Ishikawa (cell line): ENCODE results near the gene DKC1.

Source experiments
- CEBPB ChIP-seq: IDR thresholded peaks from 2 replicates; pipeline ENCODE4 v1.6.1; 2012
- CREB1 ChIP-seq: IDR thresholded peaks from 2 replicates; pipeline ENCODE4 v1.6.1; 2012; ENCODE audit warnings: low read depth
- EGR1 ChIP-seq: IDR thresholded peaks from 2 replicates; pipeline ENCODE4 v1.6.1; 2012
- EP300 ChIP-seq: IDR thresholded peaks from 2 replicates; pipeline ENCODE4 v1.6.1; 2012; ENCODE audit warnings: borderline replicate concordance
- FOXM1 ChIP-seq: IDR thresholded peaks from 2 replicates; pipeline ENCODE4 v1.6.1; 2012; ENCODE audit warnings: low read depth, borderline replicate concordance
- NFIC ChIP-seq: IDR thresholded peaks from 2 replicates; pipeline ENCODE4 v1.6.1; 2012
- RAD21 ChIP-seq: IDR thresholded peaks from 2 replicates; pipeline ENCODE4 v1.6.1; 2012; ENCODE audit warnings: low read depth
- REST ChIP-seq: IDR thresholded peaks from 2 replicates; pipeline ENCODE4 v1.6.1; 2012; ENCODE audit warnings: low read depth, mild to moderate bottlenecking
- TAF1 ChIP-seq: IDR thresholded peaks from 2 replicates; pipeline ENCODE4 v1.6.1; 2012; ENCODE audit warnings: low read depth, mild to moderate bottlenecking
- TCF12 ChIP-seq: IDR thresholded peaks from 2 replicates; pipeline ENCODE4 v1.6.1; 2012; ENCODE audit warnings: low read depth
- TEAD4 ChIP-seq: IDR thresholded peaks from 2 replicates; pipeline ENCODE4 v1.6.1; 2012
- USF1 ChIP-seq: IDR thresholded peaks from 2 replicates; pipeline ENCODE4 v1.6.1; 2012
- YY1 ChIP-seq: IDR thresholded peaks from 2 replicates; pipeline ENCODE4 v1.6.1; 2012; ENCODE audit warnings: low read depth
- ZBTB7A ChIP-seq: IDR thresholded peaks from 2 replicates; pipeline ENCODE4 v1.6.1; 2012; ENCODE audit warnings: low read depth
- TF ChIP-seq, protein P1 (sequence below): IDR thresholded peaks from 2 replicates; pipeline ENCODE4 v1.6.1; 2012

The DKC1 gene

GRCh38 chrX:154813801-154814200 lies 51.1 kb downstream of the DKC1 start:
- TF ChIP-seq CEBPB, result no peak
- TF ChIP-seq FOXM1, result no peak
- TF ChIP-seq USF1, result no peak
- TF ChIP-seq TAF1, result no peak
- TF ChIP-seq CREB1, result no peak
- no peak for TF ChIP-seq EGR1
- no peak for TF ChIP-seq NFIC
- no peak for TF ChIP-seq TEAD4
- TF ChIP-seq, protein P1, sequence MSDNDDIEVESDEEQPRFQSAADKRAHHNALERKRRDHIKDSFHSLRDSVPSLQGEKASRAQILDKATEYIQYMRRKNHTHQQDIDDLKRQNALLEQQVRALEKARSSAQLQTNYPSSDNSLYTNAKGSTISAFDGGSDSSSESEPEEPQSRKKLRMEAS, result no peak
- TF ChIP-seq REST, result no peak
- TF ChIP-seq ZBTB7A, result no peak
- TF ChIP-seq RAD21, result no peak
- TF ChIP-seq YY1, result no peak
- no peak for TF ChIP-seq TCF12
- no peak for TF ChIP-seq EP300

DNA sequence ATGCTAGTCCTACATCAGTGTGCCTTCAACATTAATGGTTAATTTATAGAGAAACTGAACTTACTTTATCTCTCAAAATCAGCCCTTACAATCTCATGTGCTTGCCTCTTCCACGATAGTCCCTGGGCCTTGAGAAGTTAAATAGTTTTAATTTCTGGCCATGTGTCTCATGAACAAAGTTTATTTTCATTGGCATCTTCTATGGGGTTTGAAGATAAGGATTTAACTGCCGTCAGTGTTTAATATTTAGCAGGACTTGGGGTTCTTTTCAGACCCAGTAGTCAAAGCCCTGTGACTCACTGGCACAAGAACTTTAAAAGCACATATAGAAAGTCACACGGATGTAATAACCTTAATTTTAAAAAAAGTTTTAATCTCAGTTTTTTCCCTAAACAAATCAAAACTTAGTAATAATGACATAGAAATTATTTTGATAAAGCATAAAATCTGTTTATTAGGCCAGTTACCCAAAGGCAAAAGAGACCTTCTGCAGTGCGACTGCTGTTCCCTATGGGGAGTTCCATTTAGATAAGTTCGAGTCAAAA lies 52.7 kb downstream of the DKC1 start:
- no peak for TF ChIP-seq NFIC
- no peak for TF ChIP-seq EP300
- no peak for TF ChIP-seq FOXM1
- TF ChIP-seq YY1, result no peak
- no peak for TF ChIP-seq REST
- TF ChIP-seq, protein P1, result no peak
- no peak for TF ChIP-seq TEAD4
- TF ChIP-seq TCF12, result no peak
- TF ChIP-seq EGR1, result no peak
- TF ChIP-seq ZBTB7A, result no peak
- TF ChIP-seq USF1, result no peak
- TF ChIP-seq CEBPB, result no peak
- no peak for TF ChIP-seq CREB1
- no peak for TF ChIP-seq TAF1
- TF ChIP-seq RAD21, result no peak

DNA sequence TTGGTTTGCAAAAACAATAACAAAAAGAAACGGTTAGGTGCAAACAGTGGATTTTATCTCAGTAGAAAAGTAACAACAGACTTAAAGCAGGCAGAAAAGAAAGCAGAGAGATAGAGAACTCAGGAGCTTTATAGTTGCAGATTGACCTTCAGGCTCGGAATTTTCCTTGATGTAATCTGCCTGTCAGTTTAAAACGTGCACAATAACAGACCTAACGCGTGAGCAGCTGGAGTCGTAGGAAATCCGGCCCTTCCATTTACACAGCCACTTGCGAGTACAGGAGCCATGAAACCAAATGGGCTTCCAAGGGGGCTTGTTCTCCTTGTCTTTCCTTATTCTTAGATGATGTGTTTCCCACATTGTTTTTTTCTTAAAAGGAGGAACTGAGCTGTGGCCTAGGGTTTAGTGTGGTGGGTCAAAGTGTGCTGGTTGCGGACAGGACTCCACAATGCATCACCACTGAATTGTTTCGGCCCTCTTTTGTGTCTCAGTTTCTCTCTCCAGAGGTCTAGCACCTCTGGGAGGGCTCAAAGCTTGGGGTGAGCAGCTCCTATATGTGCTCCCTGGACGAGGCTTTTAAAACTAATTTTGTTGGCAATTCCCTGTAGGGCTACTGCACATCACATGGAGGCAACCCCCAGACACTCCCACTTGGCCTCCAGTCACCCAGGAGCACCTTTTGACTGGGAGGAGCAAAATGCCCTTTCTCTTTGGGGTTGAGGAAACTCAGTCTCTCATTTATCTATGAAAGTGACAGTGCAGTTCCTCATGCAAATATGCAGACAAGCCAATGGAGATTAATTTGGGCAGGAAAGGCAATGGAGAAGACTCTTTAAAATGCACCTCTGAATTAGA lies 56.5 kb downstream of the DKC1 start:
- TF ChIP-seq YY1 (no peak), TEAD4 (no peak), USF1 (no peak)

DNA sequence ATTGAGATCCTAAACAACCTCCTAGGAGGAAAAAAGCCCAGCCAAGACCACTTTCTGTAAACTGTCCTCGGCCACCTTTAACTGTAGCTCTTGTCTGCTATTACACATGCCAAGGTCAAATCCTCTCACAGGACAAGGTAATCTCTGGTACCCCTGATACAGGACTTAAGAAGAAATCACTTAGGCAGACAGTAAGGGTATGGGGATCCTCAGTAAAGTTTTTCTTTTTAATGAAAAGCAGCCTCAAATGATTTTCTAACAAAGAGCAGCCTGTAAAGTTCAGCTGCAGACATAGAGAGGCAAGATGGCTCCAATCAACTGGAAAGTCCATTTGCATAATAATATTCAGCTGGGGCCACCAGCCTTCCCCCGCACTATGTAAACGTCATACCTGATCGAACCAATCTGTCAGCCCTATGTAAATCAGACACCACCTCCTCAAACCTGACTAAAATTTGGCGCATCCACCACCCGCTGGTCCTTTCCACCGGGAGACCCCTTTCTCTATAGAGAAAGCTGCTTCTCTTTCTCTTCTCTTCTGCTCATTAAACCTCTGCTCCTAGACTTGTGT lies 57.2 kb downstream of the DKC1 start:
- no peak for TF ChIP-seq ZBTB7A
- TF ChIP-seq, protein P1, result no peak
- no peak for TF ChIP-seq CREB1
- no peak for TF ChIP-seq EGR1
- no peak for TF ChIP-seq CEBPB
- TF ChIP-seq RAD21, result no peak
- TF ChIP-seq TEAD4, result no peak
- TF ChIP-seq EP300, result no peak
- no peak for TF ChIP-seq NFIC
- TF ChIP-seq TCF12, result no peak
- TF ChIP-seq YY1, result no peak

DNA sequence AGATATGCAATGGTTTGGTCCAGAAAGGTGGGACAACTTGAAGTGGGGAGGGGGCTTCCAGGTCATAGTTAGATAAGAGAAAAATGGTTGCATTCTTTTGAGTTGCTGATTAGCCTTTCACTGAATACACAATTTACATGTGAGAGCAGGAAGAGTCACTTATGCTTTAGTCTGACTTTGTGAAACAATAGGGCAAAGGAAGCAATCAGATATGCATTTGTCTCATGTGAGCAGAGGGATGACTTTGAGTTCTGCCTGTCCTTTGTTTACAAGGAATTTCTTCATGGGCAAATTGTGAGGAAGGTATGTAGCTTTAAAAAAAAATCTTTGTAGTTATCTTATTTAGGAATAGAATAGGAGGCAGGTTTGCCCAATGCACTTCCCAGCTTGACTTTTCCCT lies 58.9 kb downstream of the DKC1 start:
- TF ChIP-seq USF1 (no peak), FOXM1 (no peak), EGR1 (no peak), YY1 (no peak), CREB1 (no peak), TCF12 (no peak), ZBTB7A (no peak), REST (no peak), NFIC (no peak), TEAD4 (no peak), TAF1 (no peak), CEBPB (no peak), EP300 (no peak), RAD21 (no peak)
- TF ChIP-seq, protein P1, result no peak
